GM21423 (cell line): ENCODE results near the gene PRDM12.

Source experiments
- ATAC-seq: cut with Tn5 transposase; IDR thresholded peaks from one replicate; pipeline ENCODE4 v1.9.1; 2021; ENCODE audit warnings: mild to moderate bottlenecking, moderate library complexity; ENCODE audit not compliant: unreplicated experiment

PRDM12 gene

DNA sequence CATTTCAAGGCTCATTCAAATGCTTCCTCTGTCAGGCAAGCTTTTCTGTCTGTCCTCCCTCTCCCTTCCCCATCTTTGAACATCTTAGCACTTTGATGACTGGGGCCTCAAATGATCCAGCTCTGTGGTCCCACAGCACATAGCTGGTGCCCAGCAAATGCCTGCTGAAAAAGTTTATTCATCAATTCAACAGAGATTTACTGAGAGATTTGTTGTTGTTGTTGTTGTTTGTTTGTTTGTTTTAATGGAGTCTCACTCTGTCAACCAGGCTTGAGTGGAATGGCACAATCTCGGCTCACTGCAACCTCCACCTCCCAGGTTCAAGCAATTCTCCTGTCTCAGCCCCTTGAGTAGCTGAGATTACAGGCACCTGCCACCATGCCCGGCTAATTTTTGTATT, 23.2 kb downstream of the PRDM12 start:
- no peak for ATAC-seq

DNA sequence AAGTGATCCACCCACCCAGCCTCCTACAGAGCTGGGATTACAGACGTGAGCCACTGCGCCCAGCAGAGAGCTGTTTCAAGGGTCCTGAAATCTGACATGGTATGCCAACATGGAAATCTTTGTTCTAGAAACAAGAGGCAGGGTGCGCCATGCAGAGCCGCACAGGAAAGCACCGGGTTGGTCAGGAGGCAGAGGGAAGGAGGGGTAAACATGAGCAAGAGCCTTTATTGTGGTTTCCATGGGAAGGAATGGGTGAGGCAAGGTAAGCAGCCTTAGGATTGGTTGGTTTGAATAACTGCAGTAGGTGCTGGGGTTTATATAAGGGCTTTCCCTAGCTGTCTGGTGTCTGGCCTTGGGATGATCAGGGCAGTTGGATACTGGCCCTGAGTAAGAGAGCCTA, 23.7 kb downstream of the PRDM12 start:
- no peak for ATAC-seq

DNA sequence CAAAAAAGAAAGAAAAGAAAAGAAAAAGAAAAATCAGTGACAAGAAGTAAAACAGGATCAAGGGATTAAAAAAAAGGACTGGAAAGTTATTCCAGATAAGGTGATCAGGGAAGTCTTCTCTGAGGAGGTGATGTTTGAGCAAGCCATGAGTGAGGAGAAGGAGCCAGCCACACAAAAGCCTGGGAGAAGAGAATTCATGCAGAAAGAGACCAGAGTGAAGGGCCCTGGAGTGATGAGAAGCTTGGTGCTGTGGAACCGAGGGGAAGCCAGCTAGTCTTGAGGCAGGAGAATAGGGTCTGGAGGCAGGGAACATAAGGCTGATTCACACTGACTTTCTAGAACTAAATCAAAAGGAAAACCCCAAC, 25.2 kb downstream of the PRDM12 start:
- ATAC-seq = no peak

- ATAC-seq = no peak
These were observed 25.7 kb downstream of the PRDM12 start for GRCh38 chr9:130689937-130690700.

- no peak for ATAC-seq
These were observed 27.9 kb downstream of the PRDM12 start for GRCh38 chr9:130692321-130692720.

DNA sequence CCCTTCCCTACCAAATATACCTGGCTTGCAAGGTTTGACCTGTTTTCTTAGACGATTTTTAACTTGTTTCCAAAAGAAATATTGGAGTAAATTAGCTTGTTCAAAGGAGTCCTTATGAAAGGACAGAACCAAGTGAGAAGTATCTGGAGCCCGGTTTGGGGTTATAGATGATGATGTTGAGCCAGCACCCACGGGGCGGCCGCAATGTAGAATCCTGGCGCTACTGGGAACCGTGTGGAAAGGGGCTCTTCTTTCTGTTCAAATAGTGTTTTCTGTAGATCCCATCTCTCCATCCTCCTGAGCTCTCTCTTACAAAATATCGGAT, 28.7 kb downstream of the PRDM12 start:
- ATAC-seq = no peak

GRCh38 chr9:130693426-130694191, 29.2 kb downstream of the PRDM12 start, which contains the start of gene EXOSC2:
Gene EXOSC2 (plus strand): TSS chr9:130693780. CDS start chr9:130693792, 12 bp downstream.
- peak; percentile 94 for ATAC-seq

DNA sequence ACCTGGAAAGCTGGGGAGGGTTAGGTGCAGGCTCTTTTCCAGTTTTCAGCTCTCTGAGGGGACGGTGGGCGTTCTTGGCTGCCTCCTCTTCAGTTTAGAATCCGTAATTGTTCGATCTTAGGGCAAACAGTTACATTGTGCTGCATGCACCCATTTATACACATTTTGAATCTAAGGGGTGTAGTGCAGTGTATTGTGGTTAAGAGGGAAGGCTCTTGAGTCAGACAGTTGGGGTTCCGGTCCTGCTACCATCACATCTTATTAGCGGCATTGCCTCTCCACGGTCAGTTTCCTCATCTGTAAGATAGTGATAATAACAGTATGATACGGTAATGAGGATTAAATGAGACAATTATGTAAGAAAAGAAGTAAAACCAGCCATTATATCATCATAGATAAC, 29.8 kb downstream of the PRDM12 start:
- no peak for ATAC-seq

- ATAC-seq = no peak
These were observed 31.8 kb downstream of the PRDM12 start for GRCh38 chr9:130696139-130696650.

DNA sequence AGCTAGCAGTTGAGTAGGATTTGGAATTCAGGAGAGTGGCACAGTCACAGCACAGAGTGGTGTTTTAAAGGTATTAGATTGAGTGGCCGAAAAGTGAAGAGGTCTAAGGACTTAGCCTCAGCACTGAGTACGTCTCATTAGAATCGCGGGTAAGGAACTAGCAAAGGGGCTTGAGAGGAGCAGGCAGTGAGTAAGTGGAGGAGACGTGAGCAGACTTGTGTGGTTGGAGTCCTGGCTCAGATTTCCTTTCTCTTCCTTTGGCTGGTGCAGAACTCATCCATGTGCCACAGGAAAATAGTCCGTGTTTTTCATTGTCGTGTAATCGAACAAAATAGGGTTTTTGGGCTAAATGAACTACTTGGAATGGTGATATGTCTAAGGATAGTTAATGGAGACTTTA, 32.6 kb downstream of the PRDM12 start:
- no peak for ATAC-seq

DNA sequence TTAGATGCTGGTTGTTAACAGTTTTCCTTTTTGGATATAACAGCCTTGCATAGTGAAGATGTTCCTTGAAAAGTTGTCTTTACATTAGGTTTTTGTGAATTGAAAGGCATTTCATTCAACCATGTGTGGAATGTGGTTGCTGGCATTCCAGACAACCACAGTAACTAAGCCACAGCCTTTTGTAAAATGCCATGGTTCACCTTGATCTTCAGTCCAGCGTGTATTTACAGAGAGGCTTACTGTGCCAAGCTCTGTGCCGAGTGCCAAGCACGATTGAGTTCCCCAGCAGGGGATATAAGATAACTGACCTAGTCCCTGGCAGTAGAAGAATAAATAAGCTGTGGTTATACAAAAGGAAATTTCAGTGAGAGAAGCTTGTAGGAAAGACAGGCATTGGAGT, 34.1 kb downstream of the PRDM12 start:
- no peak for ATAC-seq

GRCh38 chr9:130699047-130699446, 34.7 kb downstream of the PRDM12 start:
- ATAC-seq = no peak

- ATAC-seq = no peak
These were observed 36.9 kb downstream of the PRDM12 start for GRCh38 chr9:130701059-130702022.

DNA sequence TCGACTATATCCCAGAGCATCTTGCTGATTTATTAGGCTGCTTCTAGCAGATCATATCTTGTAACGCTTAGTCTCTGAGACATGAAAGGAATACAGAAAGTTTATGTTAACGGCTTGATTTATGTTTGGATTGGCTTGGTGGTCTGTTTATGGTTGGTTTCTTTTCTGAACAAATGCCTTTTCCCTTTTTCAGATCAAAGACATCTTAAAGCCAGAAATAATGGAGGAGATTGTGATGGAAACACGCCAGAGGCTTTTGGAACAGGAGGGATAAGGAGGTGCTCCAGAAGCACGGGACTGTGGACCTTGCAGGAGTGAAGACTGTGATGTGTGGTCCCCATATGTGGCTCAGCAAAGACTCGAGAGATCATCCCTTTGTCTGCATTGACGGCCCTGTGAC, 39.1 kb downstream of the PRDM12 start:
- no peak for ATAC-seq

DNA sequence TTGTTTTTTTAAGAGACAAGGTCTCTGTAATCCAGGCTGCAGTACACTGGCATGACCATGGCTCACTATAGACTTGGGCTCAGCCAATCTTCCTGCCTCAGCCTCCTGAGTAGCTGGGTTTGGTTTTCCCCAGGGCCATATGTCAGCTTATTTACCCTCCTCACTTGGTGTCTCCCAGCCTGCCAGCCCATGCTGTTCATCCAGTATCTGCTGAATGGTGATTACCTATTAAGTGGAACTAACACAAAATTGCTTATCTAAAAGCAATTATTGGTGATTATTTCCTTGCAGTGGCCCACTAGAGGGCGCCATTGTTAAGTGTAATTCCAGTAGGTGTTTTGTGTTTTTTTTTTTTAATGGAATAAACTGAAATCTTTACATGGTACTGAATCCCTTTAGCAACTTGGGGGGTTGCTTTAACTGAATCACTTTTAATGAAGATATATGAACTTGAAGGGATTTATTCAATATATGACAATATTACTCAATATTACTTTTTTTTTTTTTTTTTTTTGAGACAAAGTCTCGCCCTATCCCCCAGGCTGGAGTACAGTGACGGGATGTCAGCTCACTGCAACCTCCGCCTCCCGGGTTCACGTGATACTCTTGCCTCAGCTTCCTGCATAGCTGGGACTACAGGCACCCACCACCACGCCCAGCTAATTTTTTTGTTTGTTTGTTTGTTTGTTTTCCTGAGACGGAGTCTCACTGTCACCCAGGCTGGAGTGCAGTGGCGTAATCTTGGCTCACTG, 43.0 kb downstream of the PRDM12 start:
- ATAC-seq = no peak

GRCh38 chr9:130710822-130711352, 46.5 kb downstream of the PRDM12 start:
- no peak for ATAC-seq

DNA sequence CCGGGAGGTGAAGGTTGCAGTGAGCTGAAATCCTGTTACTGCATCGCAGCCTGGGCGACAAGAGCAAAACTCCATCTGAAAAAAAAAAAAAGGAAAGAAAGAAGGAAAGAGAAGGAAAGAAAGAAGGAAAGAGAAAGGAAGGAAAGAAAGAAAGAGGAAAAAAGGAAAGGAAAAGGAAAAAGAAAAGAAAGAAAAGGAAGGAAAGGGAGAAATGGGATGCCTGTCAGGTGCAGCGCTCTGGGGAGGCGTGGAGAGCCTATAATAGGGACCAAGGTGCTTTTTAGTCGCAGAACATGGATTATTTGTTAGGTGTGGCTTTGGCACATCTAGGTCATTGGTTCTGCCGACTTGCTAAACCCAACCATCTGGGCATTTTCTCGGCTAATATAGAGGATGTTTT, 47.1 kb downstream of the PRDM12 start:
- no peak for ATAC-seq

DNA sequence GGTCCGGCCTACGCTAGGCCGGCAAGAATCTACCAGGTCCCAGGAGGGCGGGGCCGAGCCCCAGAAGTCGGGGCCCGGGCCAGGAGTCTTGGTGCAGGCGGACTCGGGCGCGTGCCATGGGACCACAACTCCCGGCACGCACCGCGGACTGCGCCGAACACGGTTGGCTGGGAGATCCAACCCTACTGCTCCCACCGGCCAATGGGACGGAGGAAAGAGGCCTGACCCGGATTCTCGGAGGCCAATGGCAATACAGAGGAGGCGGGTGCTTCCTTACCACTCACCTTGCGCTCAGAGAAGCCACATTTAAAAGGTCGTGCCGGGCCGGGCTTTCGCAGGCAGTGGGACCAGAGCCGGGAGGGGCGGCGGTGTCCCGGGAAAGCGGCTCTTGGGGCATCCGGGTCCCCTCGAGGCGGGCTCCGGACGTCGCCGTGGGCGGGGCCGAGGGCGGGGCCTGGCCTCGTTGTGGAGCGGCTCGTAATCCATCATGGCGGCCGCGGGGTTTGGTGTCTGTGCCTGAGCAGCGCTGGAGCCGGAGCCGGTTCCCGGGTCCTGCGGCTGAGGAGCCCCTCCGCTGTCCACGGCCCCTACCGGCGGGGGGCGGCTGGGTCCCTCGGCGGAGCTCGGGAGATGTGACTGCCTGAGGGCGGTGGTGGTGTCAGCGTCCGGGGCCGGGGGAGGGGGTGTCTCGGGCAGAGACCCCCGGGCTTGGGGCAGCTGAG, 48.3 kb downstream of the PRDM12 start:
- peak; percentile 95 for ATAC-seq

- no peak for ATAC-seq
These were observed 49.0 kb downstream of the PRDM12 start for GRCh38 chr9:130713286-130713960.
